Erythroblast (primary cell): Measurements from ENCODE around the gene CIDEC.
"Not testable (repeated sequence)": the region's sequence is repeated elsewhere in the genome, so short reads cannot be mapped to it uniquely, and the experiment has no call there.

ENCODE experiments used
- GATA1 ChIP-seq: IDR thresholded peaks from 2 replicates; pipeline ENCODE4 v1.6.1; 2011; ENCODE audit warnings: low read depth, mild to moderate bottlenecking, control low read depth, low read length, moderate library complexity
- POLR2A ChIP-seq: IDR thresholded peaks from 2 replicates; pipeline ENCODE4 v1.6.1; 2011; ENCODE audit warnings: mild to moderate bottlenecking, low read length

DNA sequence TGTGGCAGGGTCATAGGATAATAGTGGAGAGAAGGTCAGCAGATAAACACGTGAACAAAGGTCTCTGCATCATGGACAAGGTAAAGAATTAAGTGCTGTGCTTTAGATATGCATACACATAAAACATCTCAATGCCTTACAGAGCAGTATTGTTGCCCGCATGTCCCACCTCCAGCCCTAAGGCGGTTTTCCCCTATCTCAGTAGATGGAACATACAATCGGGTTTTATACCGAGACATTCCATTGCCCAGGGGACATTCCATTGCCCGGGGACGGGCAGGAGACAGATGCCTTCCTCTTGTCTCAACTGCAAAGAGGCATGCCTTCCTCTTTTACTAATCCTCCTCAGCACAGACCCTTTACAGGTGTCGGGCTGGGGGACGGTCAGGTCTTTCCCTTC, 32.2 kb downstream of the CIDEC start:
- not testable (repeated sequence) for TF ChIP-seq POLR2A, GATA1
